K562 (cell line): Measurements from ENCODE around the gene PTPRG. TPM values are rescaled to one million over a fixed set of nuclear protein-coding genes. Genes with fewer than 3 reads are reported as not detected.

Source experiments
- ATAC-seq: fragments of 200-7000 bp; cut with Tn5 transposase; 3 replicates; pipeline ENCODE4 v1.9.1; 2020; ENCODE audit warnings: moderate library complexity
- BruUV-seq: library from RNA; stranded (reverse); fragments of 400-500 nt; replicated peaks from 2 replicates; lab custom pipeline; 2021; lab: Mats Ljungman, UMichigan
- CTCF ChIA-PET: fragments of 300-600 bp; formaldehyde crosslinking; extraction: SDS; loops from one replicate; lab custom pipeline; 2021; ENCODE audit warnings: low intra/inter-chr PET ratio; lab: Yijun Ruan, JAX
- POLR2A ChIA-PET: fragments of 300-600, 350-650 bp; sonication (Branson Sonifier 250); formaldehyde crosslinking; extraction: SDS; loops from one replicate; lab custom pipeline; 2021; ENCODE audit warnings: antibody characterized with exemption, inconsistent platforms; lab: Yijun Ruan, JAX
- DNase-seq, 4 experiments: peaks; one replicate each; pipeline versions ENCODE4 v3.0.0 to v3.0.0-alpha.2; 2011 to 2018; ENCODE audit warnings: low spot score in 3 of 4, mixed read lengths in 3 of 4; ENCODE audit errors: extremely low read depth in 1 of 4
- FAIRE-seq: peaks from 2 replicates; lab custom pipeline; 2011; peaks lifted over from hg19 to GRCh38; lab: Jason Lieb, UNC
- H2AFZ ChIP-seq: 2 replicates; pipeline ENCODE4 v1.6.0; 2011; ENCODE audit warnings: low read depth, low read length, control low read depth, inconsistent platforms
- H3K27ac ChIP-seq: fragments of 200-600 bp; 3 replicates; pipeline ENCODE4 v1.8.0; 2011; ENCODE audit warnings: low read depth, mild to moderate bottlenecking, control low read depth, inconsistent platforms, low read length, moderate library complexity, mixed read lengths; ENCODE audit errors: extremely low read depth
- H3K27me3 ChIP-seq, 2 experiments: fragments of 300-600 bp in 1 of 2; 2 replicates in 1 of 2; 3 replicates in 1 of 2; pipeline versions ENCODE4 v1.6.0 to v1.8.0; 2011; ENCODE audit warnings: inconsistent platforms in 2 of 2, low read length in 2 of 2, mild to moderate bottlenecking in 1 of 2, mixed read lengths in 1 of 2, moderate library complexity in 1 of 2; ENCODE audit not compliant: control insufficient read depth in 2 of 2, insufficient read depth in 2 of 2
- H3K36me3 ChIP-seq: fragments of 300-600 bp; 3 replicates; pipeline ENCODE4 v1.8.0; 2011; ENCODE audit warnings: mild to moderate bottlenecking, low read length, inconsistent platforms; ENCODE audit not compliant: control insufficient read depth, insufficient read depth
- H3K4me1 ChIP-seq, 2 experiments: fragments of 200-600 bp in 1 of 2; replicated peaks in 1 of 2; 2 replicates in 1 of 2; 3 replicates in 1 of 2; pipeline versions ENCODE4 v1.5.1 to v1.8.0; 2011; ENCODE audit warnings: inconsistent platforms in 2 of 2, low read length in 2 of 2, mild to moderate bottlenecking in 1 of 2, mixed read lengths in 1 of 2, moderate library complexity in 1 of 2; ENCODE audit not compliant: control insufficient read depth in 2 of 2, insufficient read depth in 2 of 2
- H3K4me2 ChIP-seq: 2 replicates; pipeline ENCODE4 v1.6.1; 2011; ENCODE audit warnings: low read length, control low read depth, inconsistent platforms, mixed read lengths; ENCODE audit not compliant: insufficient read depth
- H3K4me3 ChIP-seq: fragments of 200-600 bp; sonication (generic), shearing (Covaris generic); 2 replicates; pipeline ENCODE4 v1.5.1; 2016; ENCODE audit warnings: control low read depth, inconsistent platforms
- H3K79me2 ChIP-seq: fragments of 200-600 bp; 3 replicates; pipeline ENCODE4 v1.8.0; 2011; ENCODE audit warnings: low read length, inconsistent platforms; ENCODE audit not compliant: control insufficient read depth, insufficient read depth
- H3K9ac ChIP-seq, 2 experiments: 2 replicates each; pipeline versions ENCODE4 v1.6.0 to v1.6.1; 2011; ENCODE audit warnings: low read depth in 2 of 2, low read length in 2 of 2, control low read depth in 1 of 2, inconsistent platforms in 1 of 2, mild to moderate bottlenecking in 1 of 2, mixed read lengths in 1 of 2; ENCODE audit not compliant: insufficient read depth in 1 of 2
- H3K9me1 ChIP-seq: one replicate; pipeline ENCODE4 v1.6.0; 2011; ENCODE audit warnings: inconsistent platforms, mild to moderate bottlenecking, low read length, moderate library complexity; ENCODE audit not compliant: control insufficient read depth, insufficient read depth
- H3K9me3 ChIP-seq: replicated peaks from 2 replicates; pipeline ENCODE4 v1.5.1; 2011; ENCODE audit warnings: low read depth, low read length, inconsistent platforms; ENCODE audit not compliant: control insufficient read depth, insufficient read depth
- H4K20me1 ChIP-seq: replicated peaks from 2 replicates; pipeline ENCODE4 v1.6.1; 2011; ENCODE audit warnings: low read length, inconsistent platforms, mixed read lengths; ENCODE audit not compliant: control insufficient read depth, insufficient read depth
- CC2D1A ChIP-seq: fragments of 450-650 bp; IDR thresholded peaks from 2 replicates; pipeline ENCODE4 v1.6.1; 2017; ENCODE audit warnings: mild to moderate bottlenecking
- KAT2B ChIP-seq: IDR thresholded peaks from one replicate; pipeline ENCODE4 v1.6.1; 2012; ENCODE audit warnings: low read depth, mild to moderate bottlenecking, control low read depth, inconsistent platforms, low read length, moderate library complexity
- KLF1 ChIP-seq: fragments of 450-650 bp; IDR thresholded peaks from 2 replicates; pipeline ENCODE4 v1.6.1; 2016; ENCODE audit warnings: missing genetic modification characterization, missing compliant biosample characterization
- TARDBP ChIP-seq: fragments of 450-650 bp; IDR thresholded peaks from 2 replicates; pipeline ENCODE4 v1.6.1; 2016
- ZBTB7A ChIP-seq: IDR thresholded peaks from 2 replicates; pipeline ENCODE4 v1.6.1; 2011; ENCODE audit warnings: low read depth, mild to moderate bottlenecking, low read length, moderate library complexity, borderline replicate concordance; ENCODE audit not compliant: control insufficient read depth
- ZNF197 ChIP-seq: fragments of 200-800 bp; sonication (Bioruptor generic); IDR thresholded peaks from 2 replicates; pipeline ENCODE4 v1.6.1; 2016; ENCODE audit warnings: low read depth, missing genetic modification characterization, missing compliant biosample characterization
- ZNF586 ChIP-seq: fragments of 450-650 bp; formaldehyde crosslinking; conservative IDR thresholded peaks from 2 replicates; pipeline ENCODE4 v1.4.0; 2020; ENCODE audit warnings: mild to moderate bottlenecking, moderate library complexity
- ZNF79 ChIP-seq: fragments of 250-450 bp; sonication (Bioruptor Pico); IDR thresholded peaks from 2 replicates; pipeline ENCODE4 v1.4.0; 2020; ENCODE audit warnings: low read depth, mild to moderate bottlenecking, moderate library complexity
- WGBS: fragments of 100-300 bp; shearing (Covaris generic); methylation state at CpG from one replicate; pipeline ENCODE4 v1.1.6; 2016; ENCODE audit warnings: low coverage, mixed read lengths; ENCODE audit not compliant: insufficient coverage; ENCODE audit errors: missing lambda C conversion rate; 5-methylcytosine and 5-hydroxymethylcytosine counted together
- in situ Hi-C: fragments of 300-500 bp; cut with MboI; formaldehyde crosslinking; loops from 4 replicates; pipeline ENCODE4 v1.15.0; 2018; ENCODE audit warnings: inconsistent platforms, mixed read lengths
- intact Hi-C: fragments of 100-400 bp; cut with micrococcal nuclease; formaldehyde crosslinking; loops from 2 replicates; pipeline ENCODE4 v1.14.2; 2022
- polyA plus RNA-seq, 8 experiments: library from polyadenylated mRNA; depleted of rRNA in 4 of 8; stranded (reverse) in 5 of 8; unstranded in 3 of 8; fragments of >200 nt; fragmentation: Nextera tagmentation in 2 of 8; fragmentation: Illumina TruSeq in 1 of 8; extraction: Ambion mirVana in 2 of 8; extraction: Trizol in 1 of 8; gene quantifications; 2 replicates each; pipeline versions ENCODE4 v1.2.1 to v1.2.3, GENCODE V29; 2011 to 2014; ENCODE audit warnings: inconsistent platforms in 1 of 8, missing spikeins in 1 of 8
- total RNA-seq, 7 experiments: library from RNA; depleted of rRNA in 6 of 7; stranded (reverse); fragments of >200 nt in 6 of 7; fragmentation: Illumina TruSeq in 2 of 7; extraction: Trizol in 2 of 7; gene quantifications; 2 replicates each; pipeline versions ENCODE4 v1.2.1 to v1.2.3, GENCODE V29; 2011 to 2021; ENCODE audit warnings: low replicate concordance in 1 of 7
- TF ChIP-seq, protein P1 (sequence below): fragments of 250-450 bp; sonication (Bioruptor Pico); IDR thresholded peaks from 2 replicates; pipeline ENCODE4 v1.5.0; 2021; ENCODE audit warnings: mild to moderate bottlenecking, borderline replicate concordance
- TF ChIP-seq, protein P2 (sequence below): fragments of 450-650 bp; IDR thresholded peaks from one replicate; pipeline ENCODE4 v1.6.1; 2018; ENCODE audit warnings: mild to moderate bottlenecking, moderate library complexity; ENCODE audit not compliant: partially characterized antibody
- TF ChIP-seq, protein P3 (sequence below): sonication (generic); formaldehyde crosslinking; IDR thresholded peaks from 2 replicates; pipeline ENCODE4 v1.8.1; 2023; ENCODE audit warnings: mild to moderate bottlenecking, missing genetic modification reagents
- TF ChIP-seq, protein P4 (sequence below), 3 experiments: IDR thresholded peaks in 2 of 3; conservative IDR thresholded peaks in 1 of 3; 2 replicates each; pipeline ENCODE4 v1.5.1; 2011 to 2012; ENCODE audit warnings: low read length in 3 of 3, mild to moderate bottlenecking in 3 of 3, control low read depth in 2 of 3, improper control_type of control experiment in 1 of 3, inconsistent platforms in 1 of 3, low read depth in 1 of 3, mixed read lengths in 1 of 3, moderate library complexity in 1 of 3; ENCODE audit not compliant: insufficient read depth in 2 of 3
- TF ChIP-seq, protein P5 (sequence below): fragments of 250-450 bp; sonication (Bioruptor Pico); IDR thresholded peaks from 2 replicates; pipeline ENCODE4 v1.5.0; 2021
- TF ChIP-seq, protein P6 (sequence below): sonication (generic); formaldehyde crosslinking; IDR thresholded peaks from 2 replicates; pipeline ENCODE4 v1.9.0; 2022; ENCODE audit warnings: mild to moderate bottlenecking, missing genetic modification reagents

PTPRG gene
- total and polyA plus RNA-seq, 9 of the 15 experiments (the other 6 are each of a cell fraction or from before 2014, with no cell fraction given): 0.16 TPM; not detected in 8

DNA sequence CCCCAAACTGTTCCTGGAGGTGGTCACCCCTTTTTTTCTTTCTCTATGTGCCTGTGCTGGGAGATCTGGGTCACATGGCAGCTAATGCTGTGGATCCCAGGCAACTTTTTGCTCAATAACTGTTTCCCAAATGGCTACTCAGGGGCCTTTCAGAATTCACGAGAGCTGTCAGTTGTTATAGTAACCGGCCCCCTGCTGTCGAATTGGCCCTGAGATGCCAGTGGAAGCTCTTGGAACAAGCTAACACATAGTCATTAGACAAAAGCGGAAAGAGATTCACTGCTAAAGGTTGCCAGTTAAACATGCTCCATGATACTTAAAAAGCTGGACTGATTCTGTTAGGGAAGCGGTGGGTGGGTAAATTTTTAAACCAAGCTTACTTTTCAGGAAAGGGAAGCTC is 667.8 kb downstream of the PTPRG start:
- no peak overlapping the region for H2AFZ ChIP-seq
- H3K4me1 ChIP-seq: no peaks in the 10 kb centered on the region
- H3K9ac ChIP-seq: no peak overlapping the region
- POLR2A ChIA-PET: no interaction called here
- no TSS peak for BruUV-seq
- no peak for ATAC-seq
- no peak overlapping the region for H3K27ac ChIP-seq
- FAIRE-seq: no peak
- 6% methylated on average over 5 of the region's 5 CpGs for WGBS
- intact Hi-C loops (no loop called here), in situ Hi-C loops (no loop called here)
- H3K4me3 ChIP-seq: no peak overlapping the region
- H3K9me3 ChIP-seq: no peaks in the 10 kb centered on the region
- H3K36me3 ChIP-seq: no peaks in the 10 kb centered on the region
- no peaks in the 10 kb centered on the region for H3K79me2 ChIP-seq
- H3K9me1 ChIP-seq: no peaks in the 10 kb centered on the region
- no peaks in the 10 kb centered on the region for H3K27me3 ChIP-seq
- H3K4me2 ChIP-seq: no peak overlapping the region
- no peak for DNase-seq
- no peaks in the 10 kb centered on the region for H4K20me1 ChIP-seq
- CTCF ChIA-PET: no interaction called here
- TF ChIP-seq, protein P1, sequence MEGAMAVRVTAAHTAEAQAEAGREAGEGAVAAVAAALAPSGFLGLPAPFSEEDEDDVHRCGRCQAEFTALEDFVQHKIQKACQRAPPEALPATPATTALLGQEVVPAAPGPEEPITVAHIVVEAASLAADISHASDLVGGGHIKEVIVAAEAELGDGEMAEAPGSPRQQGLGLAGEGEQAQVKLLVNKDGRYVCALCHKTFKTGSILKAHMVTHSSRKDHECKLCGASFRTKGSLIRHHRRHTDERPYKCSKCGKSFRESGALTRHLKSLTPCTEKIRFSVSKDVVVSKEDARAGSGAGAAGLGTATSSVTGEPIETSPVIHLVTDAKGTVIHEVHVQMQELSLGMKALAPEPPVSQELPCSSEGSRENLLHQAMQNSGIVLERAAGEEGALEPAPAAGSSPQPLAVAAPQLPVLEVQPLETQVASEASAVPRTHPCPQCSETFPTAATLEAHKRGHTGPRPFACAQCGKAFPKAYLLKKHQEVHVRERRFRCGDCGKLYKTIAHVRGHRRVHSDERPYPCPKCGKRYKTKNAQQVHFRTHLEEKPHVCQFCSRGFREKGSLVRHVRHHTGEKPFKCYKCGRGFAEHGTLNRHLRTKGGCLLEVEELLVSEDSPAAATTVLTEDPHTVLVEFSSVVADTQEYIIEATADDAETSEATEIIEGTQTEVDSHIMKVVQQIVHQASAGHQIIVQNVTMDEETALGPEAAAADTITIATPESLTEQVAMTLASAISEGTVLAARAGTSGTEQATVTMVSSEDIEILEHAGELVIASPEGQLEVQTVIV (CRISPR knock-in tag): no peak
- TF ChIP-seq KAT2B (no peak), KLF1 (tag) (no peak), ZBTB7A (no peak), ZNF586 (CRISPR knock-in tag) (no peak), ZNF197 (CRISPR knock-in tag) (no peak), TARDBP (no peak), CC2D1A (no peak), ZNF79 (CRISPR knock-in tag) (no peak)
- TF ChIP-seq, protein P2, sequence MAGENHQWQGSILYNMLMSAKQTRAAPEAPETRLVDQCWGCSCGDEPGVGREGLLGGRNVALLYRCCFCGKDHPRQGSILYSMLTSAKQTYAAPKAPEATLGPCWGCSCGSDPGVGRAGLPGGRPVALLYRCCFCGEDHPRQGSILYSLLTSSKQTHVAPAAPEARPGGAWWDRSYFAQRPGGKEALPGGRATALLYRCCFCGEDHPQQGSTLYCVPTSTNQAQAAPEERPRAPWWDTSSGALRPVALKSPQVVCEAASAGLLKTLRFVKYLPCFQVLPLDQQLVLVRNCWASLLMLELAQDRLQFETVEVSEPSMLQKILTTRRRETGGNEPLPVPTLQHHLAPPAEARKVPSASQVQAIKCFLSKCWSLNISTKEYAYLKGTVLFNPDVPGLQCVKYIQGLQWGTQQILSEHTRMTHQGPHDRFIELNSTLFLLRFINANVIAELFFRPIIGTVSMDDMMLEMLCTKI: no peak
- TF ChIP-seq, protein P3, sequence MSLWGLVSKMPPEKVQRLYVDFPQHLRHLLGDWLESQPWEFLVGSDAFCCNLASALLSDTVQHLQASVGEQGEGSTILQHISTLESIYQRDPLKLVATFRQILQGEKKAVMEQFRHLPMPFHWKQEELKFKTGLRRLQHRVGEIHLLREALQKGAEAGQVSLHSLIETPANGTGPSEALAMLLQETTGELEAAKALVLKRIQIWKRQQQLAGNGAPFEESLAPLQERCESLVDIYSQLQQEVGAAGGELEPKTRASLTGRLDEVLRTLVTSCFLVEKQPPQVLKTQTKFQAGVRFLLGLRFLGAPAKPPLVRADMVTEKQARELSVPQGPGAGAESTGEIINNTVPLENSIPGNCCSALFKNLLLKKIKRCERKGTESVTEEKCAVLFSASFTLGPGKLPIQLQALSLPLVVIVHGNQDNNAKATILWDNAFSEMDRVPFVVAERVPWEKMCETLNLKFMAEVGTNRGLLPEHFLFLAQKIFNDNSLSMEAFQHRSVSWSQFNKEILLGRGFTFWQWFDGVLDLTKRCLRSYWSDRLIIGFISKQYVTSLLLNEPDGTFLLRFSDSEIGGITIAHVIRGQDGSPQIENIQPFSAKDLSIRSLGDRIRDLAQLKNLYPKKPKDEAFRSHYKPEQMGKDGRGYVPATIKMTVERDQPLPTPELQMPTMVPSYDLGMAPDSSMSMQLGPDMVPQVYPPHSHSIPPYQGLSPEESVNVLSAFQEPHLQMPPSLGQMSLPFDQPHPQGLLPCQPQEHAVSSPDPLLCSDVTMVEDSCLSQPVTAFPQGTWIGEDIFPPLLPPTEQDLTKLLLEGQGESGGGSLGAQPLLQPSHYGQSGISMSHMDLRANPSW (CRISPR knock-in tag): no peak
- TF ChIP-seq, protein P4, sequence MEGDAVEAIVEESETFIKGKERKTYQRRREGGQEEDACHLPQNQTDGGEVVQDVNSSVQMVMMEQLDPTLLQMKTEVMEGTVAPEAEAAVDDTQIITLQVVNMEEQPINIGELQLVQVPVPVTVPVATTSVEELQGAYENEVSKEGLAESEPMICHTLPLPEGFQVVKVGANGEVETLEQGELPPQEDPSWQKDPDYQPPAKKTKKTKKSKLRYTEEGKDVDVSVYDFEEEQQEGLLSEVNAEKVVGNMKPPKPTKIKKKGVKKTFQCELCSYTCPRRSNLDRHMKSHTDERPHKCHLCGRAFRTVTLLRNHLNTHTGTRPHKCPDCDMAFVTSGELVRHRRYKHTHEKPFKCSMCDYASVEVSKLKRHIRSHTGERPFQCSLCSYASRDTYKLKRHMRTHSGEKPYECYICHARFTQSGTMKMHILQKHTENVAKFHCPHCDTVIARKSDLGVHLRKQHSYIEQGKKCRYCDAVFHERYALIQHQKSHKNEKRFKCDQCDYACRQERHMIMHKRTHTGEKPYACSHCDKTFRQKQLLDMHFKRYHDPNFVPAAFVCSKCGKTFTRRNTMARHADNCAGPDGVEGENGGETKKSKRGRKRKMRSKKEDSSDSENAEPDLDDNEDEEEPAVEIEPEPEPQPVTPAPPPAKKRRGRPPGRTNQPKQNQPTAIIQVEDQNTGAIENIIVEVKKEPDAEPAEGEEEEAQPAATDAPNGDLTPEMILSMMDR (IDR thresholded peaks at IDR 0.05 in 2 of 3, conservative IDR thresholded peaks at IDR 0.05 in 1 of 3; ENCODE audit: insufficient read depth in 2 of 3, low read depth in 1 of 3, low read length in 3 of 3): no peak
- TF ChIP-seq, protein P5, sequence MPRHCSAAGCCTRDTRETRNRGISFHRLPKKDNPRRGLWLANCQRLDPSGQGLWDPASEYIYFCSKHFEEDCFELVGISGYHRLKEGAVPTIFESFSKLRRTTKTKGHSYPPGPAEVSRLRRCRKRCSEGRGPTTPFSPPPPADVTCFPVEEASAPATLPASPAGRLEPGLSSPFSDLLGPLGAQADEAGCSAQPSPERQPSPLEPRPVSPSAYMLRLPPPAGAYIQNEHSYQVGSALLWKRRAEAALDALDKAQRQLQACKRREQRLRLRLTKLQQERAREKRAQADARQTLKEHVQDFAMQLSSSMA: no peak
- TF ChIP-seq, protein P6, sequence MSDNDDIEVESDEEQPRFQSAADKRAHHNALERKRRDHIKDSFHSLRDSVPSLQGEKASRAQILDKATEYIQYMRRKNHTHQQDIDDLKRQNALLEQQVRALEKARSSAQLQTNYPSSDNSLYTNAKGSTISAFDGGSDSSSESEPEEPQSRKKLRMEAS (CRISPR knock-in tag): no peak
